OCI-LY7 (cell line): ENCODE results near the gene SYNJ2.

Experiments used
- CTCF ChIP-seq: fragments of 200-600 bp; sonication (generic); conservative IDR thresholded peaks from 2 replicates; pipeline ENCODE4 v1.5.1; 2014; ENCODE audit warnings: mild to moderate bottlenecking, antibody characterized with exemption, low read length, moderate library complexity, mixed read lengths
- EZH2phosphoT487 ChIP-seq: fragments of 200-600 bp; sonication (generic); IDR thresholded peaks from 2 replicates; pipeline ENCODE4 v1.6.1; 2018; ENCODE audit warnings: low read depth, borderline replicate concordance, mild to moderate bottlenecking, mixed run types, antibody characterized with exemption, low read length, moderate library complexity, mixed read lengths

GRCh38 chr6:157956171-157956730, 25.4 kb upstream of the SYNJ2 start:
- TF ChIP-seq CTCF (no peak), EZH2phosphoT487 (no peak)
